HAP-1 (cell line): ENCODE measurements around the gene TH.
"Not testable (repeated sequence)": the region's sequence is repeated elsewhere in the genome, so short reads cannot be mapped to it uniquely, and the experiment has no call there.

Experiments
- DNase-seq, 2 experiments: peaks; one replicate each; pipeline ENCODE4 v3.0.0-alpha.2; 2016 to 2020; ENCODE audit warnings: low spot score in 2 of 2
- H3K27me3 ChIP-seq: fragments of 250-450 bp; sonication (Bioruptor Pico); 2 replicates; pipeline ENCODE4 v1.5.1; 2020; ENCODE audit warnings: low read depth, mild to moderate bottlenecking, moderate library complexity
- H3K36me3 ChIP-seq: fragments of 250-450 bp; sonication (Bioruptor Pico); replicated peaks from 2 replicates; pipeline ENCODE4 v1.5.1; 2020; ENCODE audit warnings: mild to moderate bottlenecking
- H3K4me1 ChIP-seq: fragments of 250-450 bp; sonication (Bioruptor Pico); 2 replicates; pipeline ENCODE4 v1.5.1; 2020; ENCODE audit warnings: mild to moderate bottlenecking
- H3K4me3 ChIP-seq: fragments of 250-450 bp; sonication (Bioruptor Pico); 2 replicates; pipeline ENCODE4 v1.5.1; 2020; ENCODE audit warnings: mild to moderate bottlenecking, moderate library complexity
- H3K9me3 ChIP-seq: fragments of 250-450 bp; sonication (Bioruptor Pico); 2 replicates; pipeline ENCODE4 v1.5.1; 2020; ENCODE audit warnings: mild to moderate bottlenecking, moderate library complexity
- in situ Hi-C: fragments of 300-500 bp; cut with MboI; formaldehyde crosslinking; loops from 3 replicates; pipeline ENCODE4 v1.14.3; 2020; ENCODE audit warnings: low sequenced_read_pairs, inconsistent platforms, mixed read lengths

Gene TH

GRCh38 chr11:2182692-2183474 is 11.3 kb upstream of the TH start:
- DNase-seq, result no peak
- no peaks in the 10 kb centered on the region for H3K9me3 ChIP-seq
- H3K4me1 ChIP-seq, result no peaks in the 10 kb centered on the region
- in situ Hi-C loops, result loop anchor here (25.0 kb wide), 1 partner anchor 704 kb away; the partner anchor contains the start of gene CDKN1C
- H3K36me3 ChIP-seq, result no peaks in the 10 kb centered on the region
- H3K4me3 ChIP-seq, result no peak overlapping the region
- H3K27me3 ChIP-seq, result peaks cover 13% of the 10 kb centered on the region

- Histone ChIP-seq H3K9me3 (no peaks in the 10 kb centered on the region), H3K27me3 (peaks cover 13% of the 10 kb centered on the region), H3K4me3 (no peak overlapping the region), H3K36me3 (no peaks in the 10 kb centered on the region), H3K4me1 (no peaks in the 10 kb centered on the region)
- no peak for DNase-seq
- in situ Hi-C loops, result loop anchor here (25.0 kb wide), 1 partner anchor 705 kb away; the partner anchor contains the start of gene CDKN1C
Measured at GRCh38 chr11:2182075-2182474, 10.5 kb upstream of the TH start.

- Histone ChIP-seq H3K4me3 (no peak overlapping the region), H3K9me3 (no peaks in the 10 kb centered on the region), H3K36me3 (no peaks in the 10 kb centered on the region), H3K4me1 (no peaks in the 10 kb centered on the region), H3K27me3 (peaks cover 12% of the 10 kb centered on the region)
- DNase-seq, result no peak
- in situ Hi-C loops, result loop anchor here (25.0 kb wide), 1 partner anchor 706 kb away; the partner anchor contains the start of gene CDKN1C
Measured at GRCh38 chr11:2180789-2181370, 9.3 kb upstream of the TH start.

GRCh38 chr11:2180347-2180746 is 8.7 kb upstream of the TH start:
- Histone ChIP-seq H3K36me3 (no peaks in the 10 kb centered on the region), H3K9me3 (no peaks in the 10 kb centered on the region), H3K4me3 (no peak overlapping the region), H3K27me3 (peaks cover 7% of the 10 kb centered on the region), H3K4me1 (no peaks in the 10 kb centered on the region)
- in situ Hi-C loops, result loop anchor here (25.0 kb wide), 1 partner anchor 707 kb away; the partner anchor contains the start of gene CDKN1C
- no peak for DNase-seq

GRCh38 chr11:2179516-2179915 is 7.9 kb upstream of the TH start:
- Histone ChIP-seq H3K36me3 (no peaks in the 10 kb centered on the region), H3K27me3 (peaks cover 3% of the 10 kb centered on the region; the same call in 1 of the 2 replicates), H3K4me3 (no peak overlapping the region), H3K4me1 (no peaks in the 10 kb centered on the region), H3K9me3 (no peaks in the 10 kb centered on the region)
- in situ Hi-C loops, result loop anchor here (25.0 kb wide), 1 partner anchor 708 kb away; the partner anchor contains the start of gene CDKN1C
- DNase-seq, result no peak

GRCh38 chr11:2178906-2179494 is 7.4 kb upstream of the TH start:
- no peak for DNase-seq
- no peak overlapping the region for H3K4me3 ChIP-seq
- H3K4me1 ChIP-seq, result no peaks in the 10 kb centered on the region
- no peaks in the 10 kb centered on the region for H3K36me3 ChIP-seq
- peaks cover 3% of the 10 kb centered on the region; the same call in 1 of the 2 replicates for H3K27me3 ChIP-seq
- in situ Hi-C loops, result loop anchor here (25.0 kb wide), 1 partner anchor 708 kb away; the partner anchor contains the start of gene CDKN1C
- H3K9me3 ChIP-seq, result no peaks in the 10 kb centered on the region

GRCh38 chr11:2178055-2178773 is 6.6 kb upstream of the TH start:
- not testable (repeated sequence) for H3K4me3 ChIP-seq, H3K9me3 ChIP-seq, H3K36me3 ChIP-seq, DNase-seq, H3K27me3 ChIP-seq, H3K4me1 ChIP-seq
- in situ Hi-C loops, result loop anchor here (25.0 kb wide), 1 partner anchor 709 kb away; the partner anchor contains the start of gene CDKN1C

- H3K9me3 ChIP-seq, result no peaks in the 10 kb centered on the region
- in situ Hi-C loops, result loop anchor here (25.0 kb wide), 1 partner anchor 710 kb away; the partner anchor contains the start of gene CDKN1C
- H3K36me3 ChIP-seq, result no peaks in the 10 kb centered on the region
- H3K27me3 ChIP-seq, result 0 out of 2 replicates have a peak, but pooled peaks cover under 1% of the 10 kb centered on the region
- no peak for DNase-seq
- no peak overlapping the region for H3K4me3 ChIP-seq
- H3K4me1 ChIP-seq, result no peaks in the 10 kb centered on the region
Measured at GRCh38 chr11:2177076-2177475, 5.5 kb upstream of the TH start.

GRCh38 chr11:2176389-2176900 is 4.8 kb upstream of the TH start:
- Histone ChIP-seq H3K9me3 (no peaks in the 10 kb centered on the region), H3K4me1 (no peaks in the 10 kb centered on the region), H3K27me3 (0 out of 2 replicates have a peak, but pooled peaks cover 2% of the 10 kb centered on the region), H3K36me3 (no peaks in the 10 kb centered on the region), H3K4me3 (no peak overlapping the region)
- no peak for DNase-seq
- in situ Hi-C loops, result loop anchor here (25.0 kb wide), 1 partner anchor 711 kb away; the partner anchor contains the start of gene CDKN1C

- Histone ChIP-seq H3K36me3 (no peaks in the 10 kb centered on the region), H3K9me3 (no peaks in the 10 kb centered on the region), H3K4me1 (no peaks in the 10 kb centered on the region), H3K27me3 (0 out of 2 replicates have a peak, but pooled peaks cover 2% of the 10 kb centered on the region), H3K4me3 (no peak overlapping the region)
- DNase-seq, result no peak
- in situ Hi-C loops, result loop anchor here (25.0 kb wide), 1 partner anchor 712 kb away; the partner anchor contains the start of gene CDKN1C
Measured at GRCh38 chr11:2175659-2176058, 4.0 kb upstream of the TH start.

- H3K4me3 ChIP-seq, result no peak overlapping the region
- H3K27me3 ChIP-seq, result 0 out of 2 replicates have a peak, but pooled peaks cover 5% of the 10 kb centered on the region
- H3K4me1 ChIP-seq, result no peaks in the 10 kb centered on the region
- H3K36me3 ChIP-seq, result no peaks in the 10 kb centered on the region
- DNase-seq, result no peak
- in situ Hi-C loops, result loop anchor here (25.0 kb wide), 1 partner anchor 312 kb away; the partner anchor contains the start of gene LSP1
- H3K9me3 ChIP-seq, result no peaks in the 10 kb centered on the region
Measured at GRCh38 chr11:2174361-2174760, 2.7 kb upstream of the TH start.

- in situ Hi-C loops, result loop anchor here (25.0 kb wide), 1 partner anchor 311 kb away; the partner anchor contains the start of gene LSP1
Measured at GRCh38 chr11:2173761-2174160, 2.1 kb upstream of the TH start.

More at GRCh38 chr11:2173761-2174160, 2.1 kb upstream of the TH start:
- no peaks in the 10 kb centered on the region for H3K36me3 ChIP-seq
- 0 out of 2 replicates have a peak, but pooled peaks cover 5% of the 10 kb centered on the region for H3K27me3 ChIP-seq
- H3K4me3 ChIP-seq, result no peak overlapping the region
- H3K4me1 ChIP-seq, result no peaks in the 10 kb centered on the region
- H3K9me3 ChIP-seq, result no peaks in the 10 kb centered on the region
- DNase-seq, result no peak
